ENCODE results near the gene DNAJC18.
A peak's percentile ranks its signal among the peaks of the same experiment; 100 is the strongest.
"Not testable (repeated sequence)": the region's sequence is repeated elsewhere in the genome, so short reads cannot be mapped to it uniquely, and the experiment has no call there.

Gene DNAJC18

DNA sequence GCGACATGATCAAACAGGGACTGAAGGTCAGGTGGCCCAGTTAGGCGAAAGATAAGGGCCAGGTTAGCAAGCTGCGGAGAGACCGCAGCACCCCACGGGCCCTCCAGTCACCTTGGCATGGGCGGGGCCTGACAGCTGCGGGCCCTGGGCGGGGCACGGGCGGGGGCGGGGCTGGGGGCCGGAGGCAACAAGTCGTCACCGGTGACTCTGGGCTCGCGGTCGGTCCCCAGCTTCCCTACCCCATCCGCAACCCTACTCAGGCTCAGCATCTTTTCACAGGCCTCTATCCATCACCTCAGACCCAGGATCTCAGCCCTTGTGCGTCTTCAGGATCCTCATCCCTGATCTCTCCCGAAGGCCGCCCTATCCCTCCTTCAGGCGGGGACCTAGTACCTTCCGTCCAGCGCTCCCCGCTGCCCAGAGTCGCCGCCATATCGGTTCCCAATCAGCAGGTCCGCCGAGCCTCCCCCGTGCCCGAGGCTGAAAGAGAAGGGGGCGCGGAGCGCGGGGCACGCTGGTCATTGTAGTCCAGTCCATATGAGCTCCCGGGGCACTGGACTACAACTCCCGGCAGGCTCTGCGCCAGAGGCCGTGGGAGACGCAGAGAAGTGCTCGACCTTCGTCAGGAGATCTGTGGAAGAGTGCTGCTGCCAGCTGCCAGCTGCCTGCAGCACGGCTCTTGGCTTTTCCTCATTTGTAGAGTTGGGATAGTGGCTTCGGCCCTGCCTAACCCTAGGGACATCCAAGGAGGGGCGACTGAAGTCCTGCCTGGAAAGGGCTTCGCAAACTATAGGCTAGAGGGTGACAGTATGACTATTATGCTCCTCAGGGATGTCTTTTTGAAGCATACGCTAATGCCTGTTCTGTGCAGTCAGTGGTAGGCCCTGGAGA lies at the start of gene DNAJC18:
Gene DNAJC18 (minus strand): TSS at position 513 of the 891 bp plus-strand sequence. CDS start 80 bp downstream, at position 433.
- peak; percentile 58 for DNase-seq

DNA sequence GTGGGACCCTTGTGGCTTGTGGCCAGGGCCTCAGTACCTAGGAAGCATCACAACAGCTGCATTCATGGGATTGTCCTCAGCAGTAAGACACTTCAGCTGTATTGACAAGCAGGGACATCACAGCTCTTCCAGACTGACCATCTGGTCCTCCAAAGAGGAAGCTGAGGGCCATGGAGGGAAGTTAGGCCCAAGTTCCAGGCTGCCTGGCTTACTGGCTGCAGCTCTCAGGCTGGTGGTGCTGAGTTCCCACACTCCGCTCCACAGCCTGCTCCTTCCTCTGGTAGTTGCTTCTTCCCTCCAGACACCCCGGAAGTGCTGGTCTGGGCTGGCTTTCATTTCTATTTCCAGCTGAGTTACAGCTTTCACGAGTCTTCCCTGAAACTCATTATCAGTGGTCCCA lies 48.9 kb upstream of the DNAJC18 start:
- DNase-seq: peak; percentile 35

DNA sequence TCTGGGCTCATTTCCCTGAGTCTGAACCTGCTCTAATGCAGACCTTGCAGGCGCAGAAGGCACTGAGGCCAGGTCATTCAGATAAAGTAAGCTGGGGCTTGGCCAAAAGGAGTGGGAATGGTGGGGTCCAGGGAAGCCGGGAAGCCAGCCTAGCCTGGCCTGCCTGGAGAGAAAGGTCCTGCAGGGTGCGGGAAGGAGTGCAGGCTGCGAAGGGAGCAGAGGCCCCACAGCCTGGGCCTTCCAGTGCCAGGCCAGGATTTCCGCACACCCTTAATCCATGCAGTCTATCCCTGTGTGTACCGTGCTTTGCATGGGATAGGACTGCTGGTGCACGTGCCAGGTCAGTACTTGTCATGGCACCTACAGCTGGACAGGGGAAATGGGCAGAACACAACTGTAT lies 46.9 kb upstream of the DNAJC18 start:
- no peak for DNase-seq

DNA sequence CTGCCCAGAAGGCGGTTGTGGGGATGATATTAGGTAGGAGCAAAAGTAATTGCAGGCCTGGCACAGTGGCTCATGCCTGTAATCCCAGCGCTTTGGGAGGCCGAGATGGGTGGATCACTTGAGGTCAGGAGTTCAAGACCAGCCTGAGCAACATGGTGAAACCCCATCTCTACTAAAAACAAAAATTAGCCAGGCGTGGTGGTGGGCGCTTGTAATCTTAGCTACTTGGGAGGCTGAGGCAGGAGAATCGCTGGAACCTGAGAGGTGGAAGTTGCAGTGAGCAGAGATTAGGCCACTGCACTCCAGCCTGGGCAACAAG lies 43.5 kb upstream of the DNAJC18 start:
- not testable (repeated sequence) for DNase-seq

DNA sequence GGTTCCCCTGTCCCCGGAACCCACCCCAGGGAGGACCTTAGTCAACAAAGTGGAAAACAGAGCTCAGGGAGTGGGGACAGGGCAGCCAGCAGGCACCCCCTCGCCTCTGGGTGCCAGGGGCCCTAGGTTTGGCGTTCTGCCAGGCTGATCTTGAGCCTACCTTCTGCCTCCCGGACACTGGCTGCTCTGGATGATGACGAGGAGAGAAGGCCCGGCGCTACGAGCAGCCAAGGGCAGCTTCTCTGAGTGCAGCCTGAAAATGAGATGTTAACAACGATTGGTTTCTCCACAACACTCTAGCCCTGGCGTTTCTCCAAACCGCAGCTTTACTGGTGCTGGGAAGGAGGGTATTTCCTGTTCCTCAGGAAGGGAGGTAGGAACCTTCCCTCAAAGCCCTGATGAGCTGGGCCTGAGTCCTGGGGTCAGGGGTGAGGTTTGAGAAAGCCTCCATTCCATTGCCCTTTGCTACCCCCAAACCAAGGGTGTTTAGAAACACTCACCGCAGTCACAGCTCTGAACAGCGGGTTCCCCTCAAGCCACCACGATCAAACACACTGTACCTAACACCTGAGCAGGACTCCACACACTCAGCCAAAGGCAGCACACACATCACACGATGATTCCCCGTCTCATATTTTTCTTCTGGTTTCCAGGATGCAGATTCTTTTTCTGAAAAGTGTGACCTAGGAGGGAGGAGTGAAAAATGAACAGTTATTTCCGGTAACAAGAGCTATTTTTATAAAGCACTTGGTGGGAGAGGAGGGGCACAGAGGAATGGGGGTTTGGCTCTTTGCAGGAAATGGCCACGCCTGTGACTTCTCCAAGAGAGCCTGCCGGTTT lies 42.9 kb upstream of the DNAJC18 start, which contains the start of gene STING1:
Gene STING1 (minus strand): TSS at position 709 of the 840 bp plus-strand sequence. CDS start 1,054 bp downstream, outside the sequence.
- DNase-seq: peak; percentile 98

DNA sequence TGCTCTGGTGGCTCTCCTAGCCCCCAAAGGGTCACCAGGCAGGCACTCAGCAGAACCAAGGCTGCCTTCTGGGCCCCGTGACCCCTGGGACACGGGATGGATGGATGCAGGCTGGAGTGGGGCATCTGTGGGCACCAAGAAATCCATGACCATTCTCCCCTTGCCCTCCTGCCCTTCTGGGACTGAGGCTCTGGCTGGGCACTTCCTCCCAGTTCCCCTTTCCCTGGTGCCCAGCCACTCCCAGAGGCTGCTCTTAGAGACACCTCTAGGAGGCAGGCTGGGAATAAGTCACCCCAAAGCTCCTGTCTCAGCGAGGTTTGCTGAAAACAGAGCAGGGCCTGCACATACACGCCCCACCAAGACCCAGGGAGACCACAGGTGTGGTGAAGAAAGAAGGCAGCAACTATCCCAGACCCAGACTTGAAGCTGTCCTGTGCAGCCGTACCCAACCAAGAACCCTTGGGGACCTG lies 42.3 kb upstream of the DNAJC18 start:
- peak; percentile 42 for DNase-seq

DNA sequence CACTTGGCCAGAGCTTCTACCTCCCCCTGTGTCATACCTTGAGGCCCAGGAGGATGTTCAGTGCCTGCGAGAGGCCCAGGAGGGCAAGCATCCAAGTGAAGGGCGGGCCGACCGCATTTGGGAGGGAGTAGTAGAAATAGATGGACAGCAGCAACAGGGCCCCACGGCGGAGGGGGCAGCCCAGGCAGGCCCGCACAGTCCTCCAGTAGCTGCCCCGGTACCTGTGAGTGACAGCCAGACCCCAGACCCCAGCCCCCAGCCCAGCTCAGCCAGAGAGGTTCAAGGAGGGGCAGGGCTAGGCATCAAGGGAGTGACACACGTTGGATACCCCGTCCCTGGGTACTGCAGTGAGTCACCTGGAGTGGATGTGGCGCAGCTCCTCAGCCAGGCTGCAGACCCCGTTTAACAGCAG lies 41.8 kb upstream of the DNAJC18 start:
- DNase-seq: no peak

DNA sequence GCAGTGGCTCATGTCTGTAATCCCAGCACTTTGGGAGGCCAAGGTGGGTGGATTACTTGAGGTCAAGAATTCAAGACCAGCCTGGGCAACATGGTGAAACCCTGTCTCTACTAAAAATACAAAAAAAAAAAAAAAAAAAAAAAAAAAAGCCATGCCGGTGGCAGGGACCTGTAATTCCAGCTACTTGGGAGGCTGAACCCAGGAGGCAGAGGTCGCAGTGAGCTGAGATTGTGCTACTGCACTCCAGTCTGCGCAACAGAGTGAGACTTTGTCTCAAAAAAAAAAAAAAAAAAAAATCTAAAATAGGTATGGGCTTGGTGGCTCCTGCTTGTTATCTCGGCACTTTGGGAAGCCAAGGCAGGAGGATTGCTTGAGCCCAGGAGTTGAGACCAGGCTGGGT lies 40.4 kb upstream of the DNAJC18 start:
- DNase-seq: not testable (repeated sequence)

DNA sequence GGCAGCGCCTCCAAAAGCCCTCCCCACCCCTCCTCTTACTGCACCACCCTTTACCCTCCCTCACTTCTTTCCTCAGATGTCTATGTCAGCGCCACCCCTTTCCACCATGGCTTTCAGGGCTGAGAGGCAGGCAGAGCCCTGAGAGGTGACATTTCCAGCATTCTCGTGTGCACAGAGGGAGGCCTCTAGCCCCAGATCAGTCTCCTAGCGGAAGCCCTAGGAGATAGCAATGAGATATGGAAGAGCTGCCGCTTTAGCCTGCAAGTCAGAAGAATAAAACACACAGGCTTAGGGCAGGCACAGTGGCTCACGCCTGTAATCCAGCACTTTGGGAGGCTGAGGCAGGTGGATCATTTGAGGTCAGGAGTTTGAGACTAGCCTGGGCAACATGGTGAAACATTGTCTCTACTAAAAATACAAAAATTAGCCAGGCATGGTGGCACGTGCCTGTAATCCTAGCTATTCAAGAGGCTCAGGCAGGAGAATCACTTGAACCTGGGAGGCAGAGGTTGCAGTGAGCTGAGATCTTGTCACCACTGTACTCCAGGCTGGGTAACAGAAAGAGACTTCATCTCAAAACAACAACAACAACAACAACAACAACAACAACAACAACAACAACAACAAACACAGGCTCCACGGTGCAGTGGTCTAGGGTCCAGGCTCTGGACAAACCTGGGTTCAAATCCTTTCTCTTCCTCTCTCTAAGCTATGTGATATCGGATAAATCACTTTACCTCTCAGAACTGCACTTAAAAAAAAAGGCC lies 39.5 kb upstream of the DNAJC18 start:
- DNase-seq: not testable (repeated sequence)

DNA sequence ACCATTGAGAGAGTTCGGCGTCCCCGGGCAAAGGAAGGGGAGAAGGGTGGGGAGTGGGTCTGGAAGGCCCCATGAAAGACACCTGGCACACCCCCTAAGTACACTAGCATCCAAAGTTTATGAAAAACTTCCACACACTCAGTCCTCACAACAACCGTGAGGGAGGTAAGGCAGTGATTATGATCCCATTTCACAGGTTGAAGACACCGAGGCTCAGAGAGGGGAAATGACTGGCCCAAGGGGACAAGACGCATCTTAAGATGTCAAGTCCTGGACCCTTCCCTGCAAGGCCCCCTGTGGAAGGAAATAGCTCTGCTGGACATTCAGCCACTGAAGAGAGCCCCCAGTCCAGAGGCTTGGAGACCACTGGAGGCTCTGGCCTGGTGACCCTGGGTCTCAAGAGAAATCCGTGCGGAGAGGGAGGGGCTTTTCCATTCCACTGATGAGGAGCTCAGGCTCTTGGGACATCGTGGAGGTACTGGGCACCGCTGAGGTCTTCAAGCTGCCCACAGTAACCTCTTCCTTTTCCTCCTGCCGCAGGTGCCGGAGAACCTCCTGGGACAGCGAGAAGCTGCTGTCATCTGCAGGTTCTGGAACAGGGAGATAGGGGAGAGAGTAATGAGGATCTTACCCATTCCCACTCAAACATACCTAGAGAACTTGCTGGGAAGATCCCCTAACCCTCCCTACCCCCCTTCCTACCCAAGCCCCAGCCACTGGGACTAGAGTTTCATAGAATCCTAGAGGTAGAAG lies 36.7 kb upstream of the DNAJC18 start:
- peak; percentile 58 for DNase-seq

DNA sequence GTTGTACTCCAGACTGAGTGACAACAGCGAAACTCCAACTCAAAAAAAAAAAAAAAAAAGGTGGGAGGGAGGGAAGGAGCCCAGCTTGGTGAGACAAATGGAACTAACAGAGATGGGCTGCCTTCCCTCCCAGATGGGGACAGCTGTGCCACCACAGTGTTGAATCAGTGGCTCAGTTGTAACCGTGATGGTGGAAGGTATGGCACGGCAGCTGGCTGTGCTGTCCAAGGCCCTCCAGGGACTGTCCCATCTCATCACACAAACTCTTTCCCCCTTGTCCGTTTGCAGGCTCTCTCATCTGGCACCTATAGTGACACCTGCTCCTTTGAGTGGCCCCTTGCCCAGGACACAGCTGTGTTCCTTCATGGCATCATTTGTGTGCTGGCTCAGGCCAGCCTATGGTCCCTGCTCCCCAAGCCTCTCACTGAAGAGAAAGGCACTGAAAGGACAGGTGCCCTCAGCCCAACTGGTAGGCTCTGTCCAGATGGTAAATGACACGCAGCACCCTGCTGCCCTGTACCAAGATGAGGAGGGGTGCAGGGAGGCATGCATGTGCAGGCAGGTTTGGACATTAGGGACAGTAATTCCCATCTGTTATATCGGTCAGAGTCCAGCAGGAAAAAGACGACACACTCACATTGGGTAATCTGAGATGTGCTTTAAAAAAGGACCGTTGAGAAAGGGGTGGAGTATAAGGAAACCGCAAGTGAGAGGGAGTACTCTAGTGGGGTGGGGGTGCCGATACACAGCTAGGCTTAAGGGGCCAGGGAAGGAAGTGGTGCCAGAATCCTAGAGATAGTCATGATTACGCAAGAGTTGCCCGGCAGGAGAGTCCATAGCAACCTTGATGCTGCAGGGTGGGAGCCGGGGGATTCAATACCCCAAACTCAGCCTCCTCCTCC lies 35.8 kb upstream of the DNAJC18 start:
- peak; percentile 97 for DNase-seq

DNA sequence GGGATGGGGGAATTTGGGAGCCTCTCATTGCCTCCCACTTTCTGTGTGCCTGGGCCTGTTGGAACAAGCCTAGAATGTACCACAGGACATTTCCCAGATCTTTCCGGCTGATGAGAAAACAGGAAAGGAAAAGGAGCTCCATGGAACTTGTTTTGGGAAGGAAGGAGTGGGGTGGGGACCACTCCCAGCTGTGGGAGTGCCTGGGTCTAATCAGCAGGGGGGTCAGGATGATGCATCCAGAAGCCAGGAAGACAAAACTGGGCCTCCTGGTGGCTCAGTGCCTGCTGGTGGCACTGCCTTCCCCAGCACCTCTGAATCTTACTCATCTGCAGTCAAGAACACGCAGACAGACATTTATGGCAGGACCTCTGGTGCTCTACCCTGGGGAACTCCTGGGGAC lies 34.2 kb upstream of the DNAJC18 start:
- no peak for DNase-seq

DNA sequence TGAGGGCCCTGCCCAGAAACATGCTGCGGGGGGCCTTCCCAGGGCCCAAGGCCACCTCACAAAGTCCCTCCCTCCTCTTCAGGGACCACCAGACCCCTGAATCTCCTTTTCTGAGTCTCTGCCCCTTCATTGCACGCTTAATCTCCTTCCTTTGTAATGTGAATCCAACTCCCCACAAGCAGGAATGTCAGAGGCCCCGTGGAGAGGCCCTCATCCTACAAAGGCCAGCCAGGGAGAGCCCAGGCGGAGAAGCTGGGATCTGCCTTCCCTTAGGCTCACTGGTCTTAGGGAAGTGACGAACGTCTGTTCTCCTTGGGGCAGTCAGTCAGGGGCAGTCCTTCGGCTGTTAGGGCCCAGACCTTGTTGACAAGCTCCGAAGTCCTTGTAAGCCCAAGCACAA lies 33.8 kb upstream of the DNAJC18 start:
- DNase-seq: no peak

DNA sequence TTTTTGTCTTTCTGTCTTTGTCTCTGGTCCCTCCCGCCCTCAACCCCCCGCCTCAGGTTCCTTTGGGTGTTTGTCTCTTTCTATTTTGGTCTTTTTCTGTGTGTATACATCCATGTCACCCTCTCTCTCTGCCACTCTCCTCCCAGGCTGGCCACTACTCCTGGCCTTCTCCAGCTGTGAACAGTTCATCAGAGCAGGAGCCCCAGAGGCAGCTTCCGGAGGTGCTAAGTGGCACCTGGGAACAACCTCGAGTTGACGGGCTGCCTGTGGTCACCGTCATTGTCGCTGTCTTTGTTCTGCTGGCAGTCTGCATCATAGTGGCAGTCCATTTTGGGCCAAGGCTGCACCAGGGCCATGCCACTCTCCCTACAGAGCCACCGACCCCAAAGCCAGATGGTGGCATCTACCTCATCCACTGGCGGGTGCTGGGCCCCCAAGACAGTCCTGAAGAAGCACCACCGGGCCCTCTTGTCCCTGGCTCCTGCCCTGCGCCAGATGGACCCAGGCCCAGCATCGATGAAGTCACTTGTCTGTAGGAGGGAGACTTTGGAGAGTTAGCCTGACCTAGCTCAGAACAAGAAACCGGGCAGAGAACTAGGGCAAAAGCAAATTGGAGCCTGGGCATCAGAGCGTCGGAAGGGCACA lies 33.2 kb upstream of the DNAJC18 start:
- DNase-seq: no peak

DNA sequence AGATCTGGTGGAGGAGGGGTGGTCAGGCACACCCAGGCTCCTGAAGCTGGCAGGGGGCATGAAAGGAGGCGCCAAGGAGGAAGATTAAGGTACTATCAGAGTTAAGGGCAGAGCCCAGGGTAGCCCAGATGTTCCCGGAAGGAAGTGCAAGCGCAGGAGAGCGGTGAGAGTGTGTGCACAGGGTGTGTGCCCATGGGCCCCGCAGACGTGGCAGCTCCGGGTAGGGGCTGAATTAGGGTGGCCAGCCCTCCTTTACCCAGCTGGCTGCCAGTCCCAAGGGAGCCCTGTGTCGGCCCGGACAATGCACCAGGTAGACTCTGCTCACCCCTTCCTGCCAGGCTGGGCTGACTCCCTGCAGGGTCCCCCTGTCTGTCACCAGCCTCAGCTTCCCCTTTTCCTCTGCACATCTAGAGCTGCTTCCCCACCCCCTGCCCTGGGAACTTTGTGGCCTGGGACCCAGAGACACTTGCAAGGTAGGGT lies 31.5 kb upstream of the DNAJC18 start, which contains the start of gene SMIM33:
Gene SMIM33 (plus strand): TSS at position 184 of the 480 bp plus-strand sequence. CDS start 118 bp downstream, at position 302.
- DNase-seq: peak; percentile 69

DNA sequence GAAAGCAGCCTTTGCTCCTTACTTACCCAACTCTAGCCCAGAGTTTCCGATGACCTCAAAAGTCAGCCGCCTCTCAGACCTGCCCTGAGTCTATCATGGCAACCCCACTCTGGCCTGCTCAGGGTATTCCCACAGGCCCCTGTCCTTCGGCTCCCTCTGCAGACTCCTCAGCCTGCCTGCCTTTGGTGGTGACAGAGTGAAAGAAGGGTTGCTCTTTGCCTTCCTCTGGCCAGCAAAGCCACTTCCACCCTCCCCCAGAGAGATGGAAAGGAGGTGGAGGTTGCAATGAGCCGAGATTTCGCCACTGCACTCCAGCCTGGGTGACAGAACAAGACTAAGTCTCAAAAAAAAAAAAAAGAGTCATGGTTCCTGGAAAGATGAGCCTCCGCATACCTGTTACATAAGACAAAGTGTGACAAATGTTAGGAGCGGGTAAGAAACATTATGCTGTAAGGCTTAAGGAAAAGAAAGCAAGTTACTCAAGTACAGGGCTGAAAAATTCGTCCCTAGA lies 29.2 kb upstream of the DNAJC18 start:
- DNase-seq: peak; percentile 87

DNA sequence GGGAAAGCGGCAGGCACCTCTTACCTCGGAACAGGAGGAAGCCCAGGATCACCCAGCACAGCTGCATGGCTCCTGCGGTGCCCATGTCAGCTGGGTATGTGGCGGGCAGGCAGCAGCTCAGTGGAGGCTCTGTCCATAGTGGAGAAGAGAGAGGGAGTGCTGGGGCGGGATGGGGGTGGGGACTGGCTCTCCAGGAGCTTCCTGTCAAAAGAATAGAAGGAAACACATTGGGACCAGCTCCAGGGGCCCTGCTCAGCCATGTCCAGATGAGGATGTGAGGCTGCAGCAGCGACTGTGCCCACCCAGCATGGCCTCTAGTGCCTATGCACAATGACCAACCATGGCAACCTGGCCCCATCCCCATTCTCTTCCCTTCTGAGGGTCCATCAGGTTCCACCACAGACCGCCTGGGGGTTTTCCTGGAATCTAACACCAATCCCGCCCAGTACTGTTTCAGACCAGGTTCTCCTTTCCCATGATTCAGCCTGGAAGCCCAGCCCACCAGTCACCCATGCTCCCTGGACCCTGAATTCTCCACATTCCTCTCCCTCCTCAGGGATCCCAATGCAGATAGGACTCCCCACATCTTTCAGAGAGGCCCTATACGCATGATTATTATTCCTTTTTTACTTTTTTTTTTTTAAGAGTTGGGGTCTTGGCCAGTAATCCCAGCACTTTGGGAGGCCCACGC lies 23.4 kb upstream of the DNAJC18 start, which contains the start of gene ECSCR:
Gene ECSCR (minus strand): TSS at position 158 of the 691 bp plus-strand sequence. CDS start 73 bp downstream, at position 85.
- DNase-seq: no peak

DNA sequence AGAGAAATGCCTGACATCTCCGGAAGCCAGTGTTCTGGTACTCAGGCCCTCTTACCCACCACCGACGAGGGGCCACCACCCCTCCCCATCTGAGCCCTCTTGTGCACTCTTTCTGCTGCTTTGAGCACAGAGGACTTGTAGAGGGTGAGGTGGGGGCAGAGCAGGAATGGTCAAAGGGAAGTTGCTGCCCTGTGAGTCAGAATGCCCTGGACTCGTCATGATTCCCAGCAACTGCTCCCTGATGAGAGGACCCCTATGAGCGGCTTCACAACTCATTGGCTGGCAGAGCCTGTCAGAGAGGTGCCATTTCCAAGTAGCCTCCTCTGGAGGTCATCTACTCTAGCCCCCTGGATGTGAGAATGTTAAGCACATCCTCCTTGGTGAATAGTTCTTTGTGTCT lies 22.4 kb upstream of the DNAJC18 start:
- DNase-seq: no peak

DNA sequence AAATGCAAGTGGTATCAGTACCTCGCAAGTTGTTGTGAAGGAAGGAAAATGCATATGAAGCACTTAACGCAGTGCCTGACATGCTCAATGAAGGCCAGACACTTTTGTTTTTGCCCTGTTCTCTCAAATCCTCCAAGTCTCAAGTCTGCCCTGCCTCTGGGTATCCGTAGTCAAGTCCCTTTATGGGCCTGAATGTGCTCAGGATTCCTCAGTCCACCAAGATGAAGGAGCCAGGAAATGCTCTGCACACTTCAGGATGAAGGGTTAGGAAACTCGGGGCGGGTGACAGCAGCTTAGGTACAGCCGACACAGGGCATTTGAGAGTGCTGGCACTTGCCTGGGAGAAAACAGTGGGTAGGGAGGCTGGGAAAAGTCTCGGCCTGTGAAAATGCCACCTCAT lies 21.9 kb upstream of the DNAJC18 start:
- no peak for DNase-seq
